Measurements from ENCODE around the gene METTL18.

METTL18 gene

DNA sequence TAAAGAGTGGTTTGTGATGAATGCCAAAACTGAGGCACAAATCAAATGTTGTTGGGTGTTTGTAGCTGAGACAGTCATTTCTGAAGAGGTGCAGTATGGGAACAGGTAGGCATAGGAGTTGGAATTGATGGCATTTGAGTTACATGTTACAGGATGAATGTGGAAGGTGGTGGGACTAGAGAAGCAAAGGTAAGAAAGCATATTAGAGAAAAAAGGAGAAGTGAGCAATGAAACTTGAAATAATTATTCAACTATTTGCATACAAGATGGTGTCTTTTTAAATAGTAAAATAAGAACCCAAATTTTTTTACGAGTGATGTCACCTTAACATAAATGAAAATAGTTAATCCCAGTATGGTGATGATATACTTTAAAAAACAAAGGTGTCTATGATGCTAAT is 40.2 kb upstream of the METTL18 start:
- TF ChIP-seq CTCF (conservative IDR thresholded peaks at IDR 0.05; ENCODE audit: low read depth, low read length): no peak
- H3K4me2 ChIP-seq: peak overlapping the region; percentile 79
- H3K9ac ChIP-seq: peak overlapping the region; percentile 62; the same call in 1 of the 2 replicates
- peaks cover 66% of the 10 kb centered on the region for H3K4me1 ChIP-seq (ENCODE audit: low read depth, poor library complexity, severe bottlenecking)
- H3K27ac ChIP-seq: peak overlapping the region; percentile 79
- H3K79me2 ChIP-seq (ENCODE audit: insufficient read depth, low read depth): peaks cover 28% of the 10 kb centered on the region
- peak overlapping the region; percentile 15; the same call in 1 of the 2 replicates for H2AFZ ChIP-seq (ENCODE audit: low read depth)
- no peaks in the 10 kb centered on the region; the same call in 1 of the 2 replicates for H3K36me3 ChIP-seq (ENCODE audit: insufficient read depth)
- no peak overlapping the region for H3K4me3 ChIP-seq (IDR thresholded peaks at IDR 0.05; ENCODE audit: insufficient read depth, low read depth, low read length)
- H3K27me3 ChIP-seq (ENCODE audit: insufficient read depth, low read depth): no peaks in the 10 kb centered on the region
- H4K20me1 ChIP-seq (ENCODE audit: insufficient read depth): no peaks in the 10 kb centered on the region

DNA sequence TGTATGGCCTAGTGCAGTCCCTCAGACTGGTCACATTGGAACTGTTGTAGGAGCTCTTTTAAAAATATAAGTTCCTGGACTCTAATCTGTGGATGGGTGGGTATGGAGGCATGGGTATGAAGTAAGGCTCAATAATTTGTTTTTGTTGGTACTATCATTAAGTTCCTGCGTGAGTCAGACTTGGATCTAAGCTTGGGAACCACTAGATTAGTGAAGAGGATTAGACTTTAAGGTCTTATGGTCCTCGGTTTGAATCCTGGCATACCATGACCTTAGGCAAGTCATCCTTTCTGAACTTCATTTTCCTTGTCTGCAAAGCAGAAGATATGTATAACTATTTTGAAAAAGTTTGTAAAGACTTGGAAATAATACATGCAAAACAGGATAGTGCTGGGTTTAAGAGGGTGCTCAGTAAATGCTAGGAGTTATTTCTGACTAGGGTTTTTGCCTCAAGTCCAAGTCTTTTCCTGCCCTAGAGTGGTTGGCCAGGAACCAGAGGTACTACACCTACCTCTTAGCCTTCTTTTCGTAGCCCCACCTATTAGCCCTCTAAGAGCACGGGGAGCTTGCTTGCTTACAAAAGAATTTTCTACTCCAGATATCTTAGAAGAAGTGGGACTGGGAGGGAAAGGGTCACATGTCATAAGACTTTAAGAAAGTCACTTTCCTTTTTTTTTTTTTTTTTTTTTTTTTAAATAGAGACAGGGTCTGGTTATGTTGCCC is 38.6 kb upstream of the METTL18 start:
- Histone ChIP-seq H3K36me3 (ENCODE audit: insufficient read depth) (no peaks in the 10 kb centered on the region), H4K20me1 (ENCODE audit: insufficient read depth) (no peaks in the 10 kb centered on the region), H3K9ac (no peak overlapping the region), H2AFZ (ENCODE audit: low read depth) (no peak overlapping the region), H3K79me2 (ENCODE audit: insufficient read depth, low read depth) (peaks cover 12% of the 10 kb centered on the region), H3K4me1 (ENCODE audit: low read depth, poor library complexity, severe bottlenecking) (peaks cover 64% of the 10 kb centered on the region), H3K27me3 (ENCODE audit: insufficient read depth, low read depth) (no peaks in the 10 kb centered on the region), H3K4me2 (no peak overlapping the region; the same call in 1 of the 2 replicates), H3K4me3 (IDR thresholded peaks at IDR 0.05; ENCODE audit: insufficient read depth, low read depth, low read length) (no peak overlapping the region), H3K27ac (peak overlapping the region; percentile 79; the same call in 1 of the 2 replicates)
- TF ChIP-seq CTCF (conservative IDR thresholded peaks at IDR 0.05; ENCODE audit: low read depth, low read length): no peak

GRCh38 chr1:169829671-169830070 is 35.0 kb upstream of the METTL18 start:
- no peak overlapping the region for H3K4me3 ChIP-seq (IDR thresholded peaks at IDR 0.05; ENCODE audit: insufficient read depth, low read depth, low read length)
- no peak overlapping the region for H3K9ac ChIP-seq
- H3K79me2 ChIP-seq (ENCODE audit: insufficient read depth, low read depth): no peaks in the 10 kb centered on the region
- no peak overlapping the region for H3K4me2 ChIP-seq
- H2AFZ ChIP-seq (ENCODE audit: low read depth): no peak overlapping the region
- no peaks in the 10 kb centered on the region for H3K27me3 ChIP-seq (ENCODE audit: insufficient read depth, low read depth)
- no peaks in the 10 kb centered on the region for H3K36me3 ChIP-seq (ENCODE audit: insufficient read depth)
- peaks cover 37% of the 10 kb centered on the region for H3K4me1 ChIP-seq (ENCODE audit: low read depth, poor library complexity, severe bottlenecking)
- H4K20me1 ChIP-seq (ENCODE audit: insufficient read depth): no peaks in the 10 kb centered on the region
- no peak overlapping the region for H3K27ac ChIP-seq
- TF ChIP-seq CTCF (conservative IDR thresholded peaks at IDR 0.05; ENCODE audit: low read depth, low read length): no peak

DNA sequence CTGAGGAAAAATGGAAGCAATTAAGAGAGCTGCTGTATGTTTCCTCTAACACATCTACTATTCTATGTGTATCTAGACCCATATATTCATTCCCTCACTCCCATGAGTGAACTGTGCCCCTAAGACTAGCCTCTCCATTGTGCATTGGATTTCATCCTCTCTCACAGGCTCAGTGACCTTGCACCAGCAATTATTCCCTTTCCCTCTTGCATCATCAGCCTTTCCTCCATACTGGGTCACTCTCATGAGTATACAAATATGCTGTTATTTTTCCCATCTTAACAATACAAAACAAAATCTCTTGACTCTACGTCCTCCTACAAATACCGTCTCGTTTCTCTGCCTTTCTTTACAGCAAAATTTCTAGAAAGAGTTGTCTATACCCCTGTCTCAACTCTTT is 29.4 kb upstream of the METTL18 start:
- Histone ChIP-seq H2AFZ (ENCODE audit: low read depth) (no peak overlapping the region), H3K4me1 (ENCODE audit: low read depth, poor library complexity, severe bottlenecking) (peaks cover 15% of the 10 kb centered on the region), H3K27ac (no peak overlapping the region), H3K9ac (no peak overlapping the region), H3K27me3 (ENCODE audit: insufficient read depth, low read depth) (no peaks in the 10 kb centered on the region), H3K79me2 (ENCODE audit: insufficient read depth, low read depth) (no peaks in the 10 kb centered on the region), H4K20me1 (ENCODE audit: insufficient read depth) (no peaks in the 10 kb centered on the region), H3K4me3 (IDR thresholded peaks at IDR 0.05; ENCODE audit: insufficient read depth, low read depth, low read length) (no peak overlapping the region), H3K36me3 (ENCODE audit: insufficient read depth) (0 out of 2 replicates have a peak, but pooled peaks cover 3% of the 10 kb centered on the region), H3K4me2 (no peak overlapping the region)
- no peak for TF ChIP-seq CTCF (conservative IDR thresholded peaks at IDR 0.05; ENCODE audit: low read depth, low read length)

All from KMS-11 (cell line).